D721Med (cell line): ENCODE results near the gene ANGEL2.

Experiments used
- DNase-seq: peaks from one replicate; pipeline ENCODE4 v3.0.0; 2011; ENCODE audit warnings: low spot score; ENCODE audit not compliant: insufficient read length
- FAIRE-seq: peaks from 2 replicates; lab custom pipeline; 2011; peaks lifted over from hg19 to GRCh38; lab: Jason Lieb, UNC
- CTCF ChIP-seq: IDR thresholded peaks from 2 replicates; pipeline ENCODE4 v1.5.1; 2012; ENCODE audit warnings: mild to moderate bottlenecking, control low read depth; ENCODE audit not compliant: insufficient read depth; ENCODE audit errors: missing control alignments

Gene ANGEL2, protein sequence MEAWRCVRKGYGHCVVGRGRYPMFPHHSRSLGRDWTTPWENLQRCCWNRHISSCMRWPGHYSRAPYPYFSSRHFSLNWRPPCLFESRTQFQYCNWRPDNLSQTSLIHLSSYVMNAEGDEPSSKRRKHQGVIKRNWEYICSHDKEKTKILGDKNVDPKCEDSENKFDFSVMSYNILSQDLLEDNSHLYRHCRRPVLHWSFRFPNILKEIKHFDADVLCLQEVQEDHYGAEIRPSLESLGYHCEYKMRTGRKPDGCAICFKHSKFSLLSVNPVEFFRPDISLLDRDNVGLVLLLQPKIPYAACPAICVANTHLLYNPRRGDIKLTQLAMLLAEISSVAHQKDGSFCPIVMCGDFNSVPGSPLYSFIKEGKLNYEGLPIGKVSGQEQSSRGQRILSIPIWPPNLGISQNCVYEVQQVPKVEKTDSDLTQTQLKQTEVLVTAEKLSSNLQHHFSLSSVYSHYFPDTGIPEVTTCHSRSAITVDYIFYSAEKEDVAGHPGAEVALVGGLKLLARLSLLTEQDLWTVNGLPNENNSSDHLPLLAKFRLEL

GRCh38 chr1:213015099-213016050 is at the start of gene ANGEL2:
TSS of gene ANGEL2 (minus strand) at chr1:213015867. CDS start at chr1:213015671, 196 bp downstream.
- TF ChIP-seq CTCF, result no peak
- DNase-seq (peak; percentile 85), FAIRE-seq (peak; percentile 82)

DNA sequence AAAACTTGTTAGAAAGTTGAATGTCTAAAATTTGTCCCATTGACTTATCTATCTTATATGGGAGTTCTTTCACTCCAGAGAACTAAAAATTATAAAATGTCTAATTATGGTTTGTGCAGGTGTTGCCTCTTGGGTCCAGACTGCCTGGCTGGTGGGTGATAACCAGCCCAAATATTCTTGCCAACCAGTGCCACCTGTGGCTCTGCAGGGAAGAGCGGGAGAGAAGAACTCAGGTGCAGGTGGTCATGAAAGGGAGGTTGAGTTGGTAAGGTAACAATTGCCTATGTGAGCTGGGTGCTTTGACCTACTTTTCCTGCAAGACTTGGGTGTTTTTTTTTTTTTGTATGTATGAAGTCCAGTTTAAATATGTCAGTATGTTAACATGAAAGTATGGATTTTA is 45.6 kb upstream of the ANGEL2 start:
- FAIRE-seq, result no peak
- TF ChIP-seq CTCF, result no peak
- no peak for DNase-seq

DNA sequence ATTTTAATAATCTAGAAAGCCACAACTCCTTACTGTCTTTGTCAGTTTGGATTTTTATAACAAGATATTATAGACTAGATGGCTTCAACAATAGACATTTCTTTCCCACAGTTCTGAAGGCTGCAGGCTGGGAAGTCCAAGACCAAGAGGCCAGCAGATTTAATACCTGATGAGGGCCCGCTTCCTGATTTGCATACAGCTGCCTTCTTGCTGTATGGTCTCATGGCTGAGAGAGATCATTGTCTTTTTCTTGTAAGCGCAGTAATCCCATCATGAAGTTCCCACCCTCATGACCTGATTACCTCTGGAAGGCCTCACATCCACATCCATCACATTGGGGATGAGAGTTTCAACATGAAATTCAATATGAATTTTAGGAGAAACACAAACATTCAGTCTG is 45.2 kb upstream of the ANGEL2 start:
- no peak for TF ChIP-seq CTCF
- FAIRE-seq (peak; percentile 68), DNase-seq (no peak)

DNA sequence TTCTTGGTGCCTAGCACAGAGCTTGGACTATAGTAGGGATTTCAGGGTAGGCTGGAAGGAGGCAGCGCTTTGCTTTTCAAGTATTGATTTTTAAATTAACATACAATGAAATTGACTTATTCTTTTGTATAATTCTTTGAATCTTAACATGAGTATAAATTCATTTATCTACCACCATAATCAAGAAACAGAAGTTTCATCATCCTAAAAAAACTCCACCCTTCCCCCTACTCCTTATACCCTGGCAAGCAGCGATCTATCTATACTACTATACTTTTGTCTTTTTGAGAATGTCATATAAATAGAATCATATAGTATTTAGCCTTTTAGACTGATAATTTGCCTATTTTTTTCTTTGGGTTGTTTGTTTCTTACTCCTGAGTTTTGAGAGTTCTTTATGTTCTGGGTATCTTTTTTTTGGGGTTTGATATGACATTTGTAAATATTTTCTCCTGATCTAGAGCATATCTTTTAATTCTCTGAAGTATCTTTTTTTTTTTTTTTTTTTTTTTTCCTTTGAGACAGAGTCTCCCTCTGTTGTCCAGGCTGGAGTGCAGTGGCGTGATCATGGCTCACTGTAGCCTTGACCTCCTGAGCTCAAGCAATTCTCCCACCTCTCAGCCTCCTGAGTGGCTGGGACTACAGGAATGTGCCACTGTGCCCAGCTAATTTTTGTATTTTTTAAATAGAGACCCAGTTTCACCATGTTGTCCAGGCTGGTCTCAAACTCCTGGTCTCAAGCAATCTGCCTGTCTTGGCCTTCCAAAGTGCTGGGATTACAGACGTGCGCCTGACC is 41.8 kb upstream of the ANGEL2 start:
- no peak for DNase-seq
- no peak for FAIRE-seq
- TF ChIP-seq CTCF, result no peak

DNA sequence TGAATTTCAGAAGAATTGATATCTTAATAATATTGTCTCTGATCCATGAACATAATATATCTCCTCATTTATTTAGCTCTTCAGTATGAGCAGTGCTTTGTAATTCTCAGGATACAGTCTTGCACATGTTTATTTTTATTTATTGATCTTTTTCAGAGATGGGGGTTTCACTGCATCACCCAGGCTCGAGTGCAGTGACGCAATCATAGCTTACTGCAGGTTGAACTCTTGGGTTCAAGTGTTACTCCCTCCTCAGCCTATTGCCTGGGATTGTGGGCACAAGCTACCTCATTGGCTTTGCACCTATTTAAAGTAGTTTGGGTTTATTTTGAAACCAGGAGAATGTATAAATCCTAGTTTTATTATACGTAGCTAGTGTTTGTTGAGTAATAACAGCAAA is 40.1 kb upstream of the ANGEL2 start:
- FAIRE-seq (no peak), DNase-seq (no peak)
- TF ChIP-seq CTCF, result no peak

DNA sequence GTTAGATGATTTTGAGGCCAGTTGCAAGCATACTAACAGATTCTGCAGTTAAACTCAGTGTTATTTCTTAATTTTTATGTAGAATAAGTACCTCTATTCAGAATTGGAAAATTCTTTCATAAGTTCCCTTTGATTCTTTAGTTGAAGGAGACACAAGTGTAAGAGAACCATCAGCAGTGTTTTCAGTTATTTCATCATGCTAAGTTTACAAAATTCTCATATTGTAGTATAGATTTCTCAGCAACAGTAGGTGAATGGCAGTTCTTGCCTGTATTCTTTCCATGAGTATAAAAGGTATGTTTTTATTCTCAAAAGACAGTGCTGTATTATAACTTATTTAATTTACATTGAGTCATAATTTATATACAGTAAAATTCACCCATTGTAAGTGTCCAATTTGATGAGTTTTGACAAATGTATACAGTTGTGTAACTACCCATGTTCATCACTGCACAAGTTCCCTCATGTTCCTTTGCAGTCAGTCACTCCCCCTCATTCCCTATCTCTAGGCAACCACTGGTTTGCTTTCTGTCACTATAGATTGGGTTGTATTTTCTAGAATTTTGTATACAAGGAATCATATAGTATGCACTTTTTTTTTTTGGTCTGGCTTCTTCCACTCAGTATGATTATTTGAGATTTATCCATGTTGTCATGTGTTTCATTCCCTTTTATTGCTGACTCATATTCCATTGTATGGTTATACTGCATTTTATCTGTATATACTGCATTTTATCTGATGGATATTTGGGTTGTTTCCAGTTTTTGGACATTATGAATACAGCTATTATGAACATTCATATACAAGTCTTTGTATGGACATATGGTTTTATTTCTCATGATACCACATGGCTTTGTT is 39.3 kb upstream of the ANGEL2 start:
- FAIRE-seq (peak; percentile 84), DNase-seq (no peak)
- TF ChIP-seq CTCF, result no peak
